ENCODE results near the gene PNCK.

- TF ChIP-seq CREB1 (IDR thresholded peaks at IDR 0.05; ENCODE audit: low read depth), result no peak
- TF ChIP-seq EP300 (IDR thresholded peaks at IDR 0.05; ENCODE audit: borderline replicate concordance), result no peak
- no peak for TF ChIP-seq TCF12 (IDR thresholded peaks at IDR 0.05; ENCODE audit: low read depth)
- TF ChIP-seq REST (IDR thresholded peaks at IDR 0.05; ENCODE audit: low read depth), result no peak
- no peak for TF ChIP-seq RAD21 (IDR thresholded peaks at IDR 0.05; ENCODE audit: low read depth)
- no peak for TF ChIP-seq EGR1 (IDR thresholded peaks at IDR 0.05)
- TF ChIP-seq MAX (IDR thresholded peaks at IDR 0.05), result no peak
- TF ChIP-seq CEBPB (IDR thresholded peaks at IDR 0.05), result no peak
- no peak for TF ChIP-seq FOXM1 (IDR thresholded peaks at IDR 0.05; ENCODE audit: borderline replicate concordance, low read depth)
- no peak for TF ChIP-seq TAF1 (IDR thresholded peaks at IDR 0.05; ENCODE audit: low read depth)
- TF ChIP-seq TEAD4 (IDR thresholded peaks at IDR 0.05), result no peak
Observed at GRCh38 chrX:153632595-153632946, 41.0 kb downstream of the PNCK start.
